Activated naive CD4-positive, alpha-beta T cell treated with anti-CD3 and anti-CD28 coated beads, Interleukin-2, amount 50 U/mL, for 72 hours (primary cell): Measurements from ENCODE around the gene KRT72. TPM values are rescaled to one million over a fixed set of nuclear protein-coding genes. Genes with fewer than 3 reads are reported as not detected.

Experiments
- ATAC-seq, 2 donors: fragments of 150-1000 bp; cut with Tn5 transposase; 2 replicates each; pipeline ENCODE4 v1.10.0; 2021; ENCODE audit warnings: mild to moderate bottlenecking in 2 of 2, moderate library complexity in 2 of 2
- DNase-seq, 2 donors: peaks; one replicate each; pipeline ENCODE4 v3.0.0; 2021 to 2022; ENCODE audit warnings: low spot score in 2 of 2
- H3K27ac Mint-ChIP-seq, 2 donors: one replicate each; pipeline ENCODE4 v1.8.0; 2022; ENCODE audit warnings: mild to moderate bottlenecking in 2 of 2, mixed read lengths in 2 of 2
- H3K36me3 Mint-ChIP-seq, 2 donors: one replicate each; pipeline ENCODE4 v1.8.0; 2022; ENCODE audit warnings: mixed read lengths in 2 of 2
- H3K9me3 Mint-ChIP-seq, 2 donors: one replicate each; pipeline ENCODE4 v1.8.0; 2022; ENCODE audit warnings: mixed read lengths in 2 of 2
- total RNA-seq, 2 donors: library from RNA; stranded (reverse); gene quantifications; one replicate each; pipeline ENCODE4 v1.2.3, GENCODE V29; 2022

KRT72 gene
- total RNA-seq: 1 to 10 TPM; 1.4 to 7.7 TPM

DNA sequence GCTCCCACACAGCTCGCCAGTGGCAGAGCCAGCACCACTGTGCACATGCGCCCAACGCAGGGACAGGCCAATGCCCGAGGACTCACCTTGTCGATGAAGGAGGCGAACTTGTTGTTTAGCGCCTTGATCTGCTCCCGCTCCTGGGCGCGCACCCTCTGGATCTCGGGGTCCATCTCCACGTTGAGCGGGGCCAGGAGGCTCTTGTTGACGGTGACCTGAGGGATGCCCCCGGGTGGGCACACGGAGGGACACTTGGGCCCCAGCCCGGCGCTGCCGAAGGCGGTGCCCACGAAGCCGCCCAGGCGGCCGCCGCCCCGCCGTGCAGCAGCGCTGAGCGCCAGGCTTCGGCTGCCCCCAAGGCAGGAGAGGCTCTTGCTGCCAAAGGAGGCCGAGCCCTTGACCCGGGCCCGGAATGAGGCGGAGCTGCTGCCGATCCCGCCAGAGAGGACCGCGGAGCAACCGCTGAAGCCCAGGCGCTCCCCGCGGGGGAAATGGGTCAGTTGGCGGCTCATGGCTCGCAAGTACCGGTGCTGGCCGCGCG is at the start of gene KRT72:
TSS of gene KRT72 (minus strand) at position 523 of the 541 bp plus-strand sequence. CDS start at position 512, 11 bp downstream.
- DNase-seq (no peak), ATAC-seq (no peak)
- no peaks in the 10 kb centered on the region for H3K9me3 Mint-ChIP-seq
- no peaks in the 10 kb centered on the region for H3K36me3 Mint-ChIP-seq
- H3K27ac Mint-ChIP-seq: peak within 1 kb of the TSS in 1 of 2 donors; percentile 61

DNA sequence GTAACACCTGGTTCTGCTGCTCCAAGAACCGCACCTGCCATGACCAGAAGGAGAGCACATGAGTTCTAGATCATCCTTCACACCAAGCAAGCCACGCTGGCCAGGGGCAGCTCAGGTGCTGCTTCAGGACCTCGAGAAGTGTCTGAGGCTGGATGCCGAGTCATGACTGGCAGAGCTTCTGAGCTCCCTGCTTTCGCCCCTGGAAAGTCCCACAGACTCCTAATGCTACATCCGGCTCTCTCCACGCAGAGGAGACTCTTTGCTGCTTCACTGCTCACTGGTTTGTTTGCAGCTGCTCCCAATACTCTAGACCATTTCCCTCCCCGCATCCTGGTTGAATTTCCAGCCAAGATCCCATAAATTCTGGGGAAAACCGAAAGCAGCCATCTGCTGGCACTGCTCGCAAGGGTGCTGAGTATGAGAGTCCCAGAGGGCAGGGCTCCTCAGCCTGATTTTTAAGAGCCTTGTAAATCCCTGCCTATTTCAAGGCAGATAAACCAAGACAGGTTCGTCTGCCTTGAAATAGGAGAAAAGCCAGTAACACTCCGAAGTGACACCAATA is 49.3 kb upstream of the KRT72 start:
- no peak for ATAC-seq
- no peak for DNase-seq
- Mint-ChIP-seq H3K36me3 (no peaks in the 10 kb centered on the region), H3K9me3 (no peaks in the 10 kb centered on the region), H3K27ac (no peak overlapping the region)

DNA sequence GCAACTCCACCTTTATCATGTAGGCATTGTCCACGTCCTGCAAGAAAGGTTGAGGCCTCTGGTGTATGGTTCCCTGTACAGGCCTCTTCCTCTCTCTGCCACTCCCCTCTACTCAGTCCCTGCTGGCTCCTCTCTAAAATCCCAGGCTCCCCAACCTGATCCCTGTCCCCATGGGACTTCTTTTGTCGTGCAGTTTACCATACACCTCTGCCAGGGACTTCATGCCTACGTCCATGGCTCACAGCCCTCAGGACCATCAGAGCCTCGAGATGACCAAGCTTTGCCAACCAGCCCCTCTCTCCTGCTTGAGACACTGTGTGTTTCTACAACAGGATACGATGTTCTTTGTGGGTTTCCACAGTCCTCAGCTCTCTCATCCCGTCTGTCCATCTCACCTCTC is 47.8 kb upstream of the KRT72 start:
- H3K27ac Mint-ChIP-seq: no peak overlapping the region

DNA sequence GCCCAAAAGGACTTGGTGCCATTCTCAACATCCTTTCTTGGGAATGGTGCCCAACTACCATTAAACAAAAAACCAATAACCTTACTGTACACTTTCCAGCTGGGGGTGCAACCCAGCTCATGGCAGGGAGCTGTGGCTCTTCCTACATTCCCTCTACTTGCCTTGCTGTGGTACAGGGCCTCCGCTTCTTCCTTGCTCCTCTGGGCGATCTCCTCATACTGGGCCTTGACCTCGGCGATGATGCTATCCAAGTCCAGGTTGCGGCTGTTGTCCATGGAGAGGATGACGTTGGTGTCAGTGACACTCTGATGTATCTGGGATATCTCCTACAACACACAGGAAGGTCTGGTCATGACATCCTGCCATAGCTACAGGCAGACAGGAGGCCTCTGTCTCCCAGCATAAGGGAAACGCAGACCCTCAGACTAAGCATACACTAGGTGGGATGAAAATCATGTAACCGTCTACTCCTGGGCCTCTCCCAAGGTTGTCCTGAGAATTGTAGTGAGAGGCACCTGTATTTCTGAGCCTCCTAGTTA is 46.8 kb upstream of the KRT72 start:
- ATAC-seq: no peak
- Mint-ChIP-seq H3K36me3 (no peaks in the 10 kb centered on the region), H3K9me3 (no peaks in the 10 kb centered on the region), H3K27ac (no peak overlapping the region)
- no peak for DNase-seq

More for the DNA sequence above, 47.8 kb upstream of the KRT72 start:
- DNase-seq: no peak
- no peaks in the 10 kb centered on the region for H3K36me3 Mint-ChIP-seq
- no peaks in the 10 kb centered on the region for H3K9me3 Mint-ChIP-seq
- ATAC-seq: no peak

DNA sequence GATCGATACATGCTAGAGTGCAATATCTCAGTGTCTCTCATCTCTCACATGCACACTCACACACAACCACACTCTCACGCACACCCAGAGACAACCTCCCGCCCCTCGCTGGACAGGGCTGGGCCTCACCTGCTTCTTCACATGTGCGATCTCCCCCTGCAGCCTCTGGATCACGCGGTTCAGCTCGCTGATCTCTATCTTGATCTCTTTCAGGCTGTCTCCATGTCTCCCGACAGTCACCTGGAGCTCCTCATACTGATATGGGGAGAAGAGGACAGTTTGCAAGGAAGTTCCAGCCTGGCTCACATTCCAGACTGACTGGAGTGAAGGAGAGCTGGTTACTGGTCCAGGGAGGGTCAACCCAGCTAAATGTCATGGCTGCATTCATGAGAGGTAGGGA is 46.3 kb upstream of the KRT72 start:
- no peaks in the 10 kb centered on the region for H3K9me3 Mint-ChIP-seq
- H3K36me3 Mint-ChIP-seq: no peaks in the 10 kb centered on the region
- DNase-seq (no peak), ATAC-seq (no peak)
- no peak overlapping the region for H3K27ac Mint-ChIP-seq

DNA sequence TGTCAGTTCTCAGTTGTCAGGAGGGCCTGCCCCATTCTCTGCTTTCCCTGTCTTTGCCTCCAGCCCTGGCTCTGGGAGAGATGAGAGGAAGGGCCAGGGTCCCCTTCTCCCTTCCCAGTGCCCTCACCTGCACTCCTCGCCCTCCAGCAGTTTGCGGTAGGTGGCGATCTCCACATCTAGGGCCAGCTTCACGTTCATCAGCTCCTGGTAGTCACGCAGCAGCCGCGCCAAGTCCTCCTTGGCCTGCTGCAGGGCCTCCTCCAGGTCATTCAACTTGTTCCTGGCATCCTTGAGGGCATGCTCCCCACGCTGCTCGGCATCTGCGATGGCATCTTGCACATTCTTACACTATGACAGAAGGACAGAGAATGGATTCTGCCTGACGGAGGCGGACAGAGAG is 45.4 kb upstream of the KRT72 start:
- Mint-ChIP-seq H3K9me3 (no peaks in the 10 kb centered on the region), H3K27ac (peak overlapping the region; percentile 11 to 77), H3K36me3 (peaks cover 0 to 4% of the 10 kb centered on the region in 2 donors)
- ATAC-seq: no peak
- DNase-seq: no peak

DNA sequence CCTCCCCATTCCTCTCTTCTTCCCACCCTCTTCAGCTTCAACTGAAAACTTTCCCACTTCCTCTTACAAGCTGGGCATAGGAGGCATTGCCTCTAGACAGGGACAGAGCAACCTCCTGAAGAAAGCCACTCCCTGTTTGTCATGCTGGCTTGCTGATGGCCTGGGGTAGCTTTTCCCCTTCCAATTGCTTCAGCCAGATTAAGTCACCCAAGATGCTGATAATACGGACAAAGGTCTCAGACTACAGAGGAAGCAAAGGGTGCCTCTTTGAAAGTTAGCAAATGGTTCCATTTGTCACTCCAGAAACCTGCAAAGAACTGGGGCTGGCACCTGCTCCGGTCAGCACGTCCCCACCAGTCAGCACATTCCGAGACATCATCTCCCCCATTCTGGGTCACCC is 44.7 kb upstream of the KRT72 start:
- no peaks in the 10 kb centered on the region for H3K9me3 Mint-ChIP-seq
- peaks cover 0 to 4% of the 10 kb centered on the region in 2 donors for H3K36me3 Mint-ChIP-seq
- peak overlapping the region; percentile 49 to 81 for H3K27ac Mint-ChIP-seq
- no peak for ATAC-seq
- DNase-seq: no peak

DNA sequence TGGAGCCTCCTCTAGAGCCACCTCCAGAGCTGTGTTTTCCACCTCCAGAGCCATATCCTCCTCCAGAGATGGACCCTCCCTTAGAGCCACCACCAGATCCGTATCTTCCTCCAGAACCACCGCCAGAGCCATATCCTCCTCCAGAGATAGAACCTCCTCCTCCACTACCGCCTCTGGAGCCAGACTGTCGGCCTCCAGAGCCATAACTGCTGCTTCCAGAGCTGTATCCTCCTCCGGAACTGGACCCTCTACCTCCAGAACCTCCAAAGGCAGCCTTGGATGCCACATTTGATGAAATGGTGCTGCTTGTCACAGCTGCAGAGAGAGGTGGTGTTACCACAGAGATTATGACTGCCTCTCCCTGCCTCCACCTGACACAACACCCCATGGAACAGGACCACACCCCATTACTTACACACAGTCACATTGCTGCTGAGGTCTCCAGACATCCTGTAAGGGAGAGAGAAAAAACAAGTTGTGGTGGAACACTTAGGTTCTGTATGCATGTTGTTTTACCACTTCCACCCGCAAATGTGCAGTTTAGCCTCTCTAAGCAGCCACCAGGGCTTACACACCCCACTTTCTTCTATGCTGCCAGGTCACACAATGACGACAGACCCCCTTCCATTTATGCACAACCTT is 44.0 kb upstream of the KRT72 start:
- Mint-ChIP-seq H3K36me3 (peaks cover 0 to 4% of the 10 kb centered on the region in 2 donors), H3K27ac (peak overlapping the region in 1 of 2 donors; percentile 49), H3K9me3 (no peaks in the 10 kb centered on the region)
- ATAC-seq: peak; percentile 84 to 94
- no peak for DNase-seq

DNA sequence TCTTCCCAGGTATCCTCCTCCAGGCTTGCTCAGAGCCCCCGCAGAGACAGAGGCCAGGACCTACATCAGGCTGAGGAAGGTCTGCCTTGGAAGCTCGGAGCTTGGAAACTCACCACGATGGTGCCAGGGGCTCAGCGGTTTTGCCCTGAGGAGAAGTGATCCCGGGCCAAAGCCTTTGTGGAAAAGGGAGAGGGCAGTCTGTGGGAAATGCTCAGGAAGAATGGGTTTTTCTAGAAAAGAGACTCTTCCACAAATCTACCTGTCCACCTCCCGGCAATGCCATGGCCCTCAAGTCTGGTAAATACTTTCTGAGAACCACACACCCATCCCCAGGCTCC is 42.8 kb upstream of the KRT72 start:
- H3K9me3 Mint-ChIP-seq: no peaks in the 10 kb centered on the region
- H3K27ac Mint-ChIP-seq: no peak overlapping the region
- ATAC-seq: no peak
- no peak for DNase-seq
- H3K36me3 Mint-ChIP-seq: peaks cover 0 to 4% of the 10 kb centered on the region in 2 donors

DNA sequence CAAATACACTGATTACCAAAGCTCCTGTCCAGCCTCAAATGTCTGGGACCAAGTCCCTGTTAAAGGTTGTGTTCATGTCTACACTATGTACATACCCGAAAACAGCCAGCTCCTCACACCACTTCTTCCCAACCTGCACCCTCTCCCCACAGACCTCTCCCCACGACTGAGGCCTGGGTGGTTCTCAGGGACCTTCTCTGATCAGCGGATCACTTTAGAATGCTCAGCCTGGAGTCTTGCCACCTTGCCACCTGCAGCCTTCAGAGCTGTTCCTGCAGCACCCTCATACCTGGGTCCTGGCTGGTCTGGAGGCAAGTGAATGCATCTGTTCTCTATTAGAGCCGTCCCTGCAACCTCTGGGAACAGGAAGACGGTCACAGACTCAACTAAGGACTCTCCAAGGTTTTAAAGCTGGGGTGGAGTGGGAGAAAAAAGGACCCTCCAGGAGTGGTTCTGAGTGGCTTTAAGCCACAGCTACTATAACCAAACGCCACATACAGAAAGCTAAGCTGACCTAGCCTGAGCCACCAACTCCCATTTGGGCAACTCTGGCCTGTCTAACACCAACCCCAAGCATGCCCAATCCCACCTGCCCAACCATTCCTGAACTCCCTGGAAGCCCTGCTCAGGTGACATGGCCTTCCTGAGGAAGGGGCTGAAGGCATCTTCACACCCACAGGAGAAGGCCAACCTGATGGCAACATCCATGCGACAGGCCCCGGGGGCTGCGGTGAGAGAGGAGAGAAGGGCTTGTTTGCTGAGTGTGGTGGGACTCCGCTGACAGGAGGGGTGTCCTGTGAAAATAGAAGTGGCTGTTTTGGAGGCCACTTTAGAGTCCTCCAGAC is 42.2 kb upstream of the KRT72 start:
- ATAC-seq (no peak), DNase-seq (no peak)
- H3K36me3 Mint-ChIP-seq: peaks cover 0 to 4% of the 10 kb centered on the region in 2 donors
- H3K27ac Mint-ChIP-seq: no peak overlapping the region
- H3K9me3 Mint-ChIP-seq: no peaks in the 10 kb centered on the region

DNA sequence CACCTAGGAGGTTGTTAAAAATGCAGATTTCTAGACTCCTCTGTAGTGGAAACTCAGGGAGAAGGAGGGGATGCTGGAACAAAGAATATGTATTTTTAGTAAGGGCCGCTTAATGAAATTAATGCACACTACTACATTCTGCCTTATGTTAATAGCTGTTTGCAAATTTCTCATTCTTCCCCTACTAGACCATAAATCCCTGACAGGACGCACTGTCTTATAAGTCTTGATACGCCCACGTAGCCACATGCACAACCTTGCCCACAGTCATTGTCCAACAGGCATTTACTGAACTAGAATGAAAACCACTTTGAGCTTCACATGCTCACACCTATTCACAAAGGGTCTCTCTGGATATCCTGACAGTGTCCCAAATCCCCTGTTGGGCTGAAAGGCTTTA is 40.2 kb upstream of the KRT72 start:
- ATAC-seq (no peak), DNase-seq (no peak)
- peaks cover 0 to 4% of the 10 kb centered on the region in 2 donors for H3K36me3 Mint-ChIP-seq
- H3K9me3 Mint-ChIP-seq: no peaks in the 10 kb centered on the region
- H3K27ac Mint-ChIP-seq: peak overlapping the region in 1 of 2 donors; percentile 68

DNA sequence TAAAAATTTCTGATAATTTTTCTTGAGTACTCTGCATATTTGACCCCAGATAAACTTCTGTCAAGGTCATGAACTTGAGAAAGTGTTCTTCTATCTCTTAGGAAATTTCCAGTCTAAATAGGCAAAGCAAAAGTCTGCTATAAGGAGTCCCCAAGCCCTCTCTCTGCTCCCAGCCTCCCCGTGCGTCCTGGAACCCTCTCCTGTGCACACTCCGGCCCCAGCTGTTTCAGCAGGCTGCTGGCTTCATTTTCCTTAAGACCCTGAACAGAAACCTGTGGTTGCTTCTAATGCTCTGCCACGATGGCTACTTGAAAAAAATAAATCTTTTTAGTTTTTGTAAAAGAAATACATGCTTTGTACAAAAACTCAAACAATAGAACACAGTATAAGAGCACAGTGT is 36.0 kb upstream of the KRT72 start:
- H3K9me3 Mint-ChIP-seq: peaks cover 0 to 3% of the 10 kb centered on the region in 2 donors
- no peak overlapping the region for H3K27ac Mint-ChIP-seq
- DNase-seq: no peak
- ATAC-seq: no peak
- H3K36me3 Mint-ChIP-seq: peaks cover 0 to 4% of the 10 kb centered on the region in 2 donors

DNA sequence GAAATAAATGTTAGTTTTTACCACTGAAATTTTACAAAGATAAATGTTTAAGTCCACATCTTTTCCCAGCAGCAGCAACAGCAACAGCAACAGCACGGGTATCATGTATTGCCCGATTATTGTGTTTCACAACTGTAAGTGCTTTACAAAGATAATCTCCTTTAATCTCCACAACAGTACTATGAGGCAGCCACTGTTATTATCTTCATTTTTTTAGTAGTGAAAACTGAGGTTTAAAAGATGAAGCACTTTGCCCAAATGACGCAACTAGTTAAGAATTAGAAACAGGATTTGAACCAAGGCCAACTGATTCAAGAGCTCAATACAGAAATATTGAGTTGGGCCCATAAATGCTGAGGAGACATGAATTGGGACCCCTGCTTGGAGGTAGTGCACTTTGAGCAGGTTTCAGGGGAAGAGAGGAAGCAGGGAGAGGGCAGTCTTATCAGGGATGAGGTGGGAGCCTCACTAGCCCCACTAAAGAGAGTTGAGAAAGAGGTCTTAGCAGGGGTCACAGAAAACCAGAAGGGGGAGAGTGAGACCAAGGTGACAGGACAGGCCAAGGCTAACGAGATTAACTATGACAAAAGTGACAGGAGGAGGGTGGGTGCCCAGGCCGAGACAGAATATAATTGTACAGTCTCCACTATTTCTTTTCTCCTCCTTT is 35.5 kb upstream of the KRT72 start:
- peaks cover 0 to 3% of the 10 kb centered on the region in 2 donors for H3K9me3 Mint-ChIP-seq
- ATAC-seq: no peak
- H3K36me3 Mint-ChIP-seq: peaks cover 0 to under 1% of the 10 kb centered on the region in 2 donors
- H3K27ac Mint-ChIP-seq: no peak overlapping the region
- DNase-seq: no peak

DNA sequence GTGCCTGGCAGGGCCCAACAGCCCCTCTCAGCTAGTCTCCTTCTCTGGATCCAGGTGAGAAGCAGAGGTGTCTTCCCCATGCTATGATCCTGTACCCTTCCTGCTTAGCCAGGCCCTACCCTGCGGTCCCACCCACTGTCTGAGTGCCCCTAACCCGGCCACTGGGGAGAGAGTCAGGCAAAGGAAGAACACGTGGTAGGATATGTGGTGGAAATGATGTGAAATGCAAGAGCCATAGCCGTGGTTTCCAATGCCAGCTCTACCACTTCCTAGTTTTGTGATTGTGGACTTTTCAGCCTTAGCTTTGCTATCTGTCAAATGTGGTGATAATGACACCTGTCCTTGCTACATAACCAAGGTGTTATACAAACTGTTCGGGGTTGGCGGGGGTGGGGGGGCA is 34.9 kb upstream of the KRT72 start:
- H3K27ac Mint-ChIP-seq: no peak overlapping the region
- no peak for ATAC-seq

DNA sequence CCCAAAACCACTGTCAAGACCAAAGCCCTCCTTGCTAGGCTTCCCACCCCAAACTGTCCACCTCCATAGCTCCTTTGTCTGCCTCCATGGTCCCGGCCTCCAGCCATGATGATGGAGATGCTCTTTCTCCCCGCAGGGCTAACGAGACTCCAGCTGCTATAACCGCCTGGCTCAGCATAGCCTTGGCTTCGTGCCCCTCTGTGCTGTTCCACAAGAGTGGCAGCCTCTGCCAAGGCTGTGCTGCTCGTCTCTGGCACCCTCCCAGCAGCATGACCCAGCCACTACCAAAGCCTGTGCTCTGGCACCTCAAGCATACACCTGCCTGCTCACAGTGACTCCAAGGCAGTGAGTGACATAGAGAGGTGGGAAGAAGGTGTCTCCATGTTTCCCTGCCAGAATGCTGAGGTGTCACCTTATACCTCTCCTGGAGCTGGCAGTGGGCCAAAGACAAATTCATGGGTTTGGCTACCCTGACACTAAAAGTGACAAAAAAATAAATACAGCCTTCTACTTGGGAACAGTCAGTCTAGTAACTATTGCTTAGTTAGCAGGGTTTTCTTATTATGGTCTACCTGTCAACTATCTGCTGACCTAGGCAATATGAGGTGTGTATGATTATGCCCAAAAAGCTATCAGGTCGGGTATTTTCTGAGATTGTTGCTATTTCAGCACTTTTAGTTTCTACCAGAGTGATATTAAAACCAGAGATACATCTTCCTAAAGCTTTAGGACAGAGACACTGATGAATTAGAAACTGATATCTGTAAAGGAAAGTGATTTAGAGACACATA is 33.2 kb upstream of the KRT72 start:
- no peak overlapping the region for H3K27ac Mint-ChIP-seq
- H3K9me3 Mint-ChIP-seq: peaks cover 0 to 3% of the 10 kb centered on the region in 2 donors
- no peak for DNase-seq

More for the DNA sequence above, 34.9 kb upstream of the KRT72 start:
- DNase-seq: no peak
- no peaks in the 10 kb centered on the region for H3K36me3 Mint-ChIP-seq
- H3K9me3 Mint-ChIP-seq: peaks cover 0 to 3% of the 10 kb centered on the region in 2 donors

DNA sequence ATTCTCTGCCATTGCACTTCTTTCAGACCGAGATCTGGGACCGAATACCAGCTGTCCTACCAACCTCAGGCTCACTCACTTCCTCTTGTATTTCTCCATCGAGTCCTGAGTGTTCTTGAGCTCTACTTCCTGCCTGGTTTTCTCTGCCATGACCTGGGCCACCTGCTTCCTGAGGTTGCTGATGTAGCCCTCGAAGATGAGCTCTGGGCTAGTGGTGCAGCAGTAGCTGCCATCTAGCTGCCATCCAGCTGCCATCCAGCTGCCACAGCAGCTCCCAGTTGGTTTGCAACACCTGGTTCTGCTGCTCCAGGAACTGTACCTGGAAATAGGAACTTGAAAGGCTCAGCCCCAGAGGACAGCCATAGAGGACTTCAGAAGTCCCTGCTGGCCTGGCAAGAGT is 32.1 kb upstream of the KRT72 start:
- H3K27ac Mint-ChIP-seq: peak overlapping the region in 1 of 2 donors; percentile 69
- ATAC-seq (peak in 1 of 2 donors; percentile 65), DNase-seq (no peak)
- no peaks in the 10 kb centered on the region for H3K36me3 Mint-ChIP-seq
- peaks cover 0 to 3% of the 10 kb centered on the region in 2 donors for H3K9me3 Mint-ChIP-seq

More for the DNA sequence above, 33.2 kb upstream of the KRT72 start:
- no peak for ATAC-seq
- no peaks in the 10 kb centered on the region for H3K36me3 Mint-ChIP-seq
